ENCODE measurements around the gene NEIL1.

The NEIL1 gene

GRCh38 chr15:75356517-75356916 lies 9.7 kb downstream of the NEIL1 start:
- no peak for DNase-seq (ENCODE audit: low spot score)

GRCh38 chr15:75357976-75358673 lies 11.3 kb downstream of the NEIL1 start:
- DNase-seq (ENCODE audit: low spot score) = no peak

GRCh38 chr15:75358771-75359536 lies 12.1 kb downstream of the NEIL1 start:
- DNase-seq (ENCODE audit: low spot score) = no peak

GRCh38 chr15:75359537-75360250 lies 12.9 kb downstream of the NEIL1 start:
- DNase-seq (ENCODE audit: low spot score) = no peak

GRCh38 chr15:75360391-75360790 lies 13.6 kb downstream of the NEIL1 start:
- no peak for DNase-seq (ENCODE audit: low spot score)

- DNase-seq (ENCODE audit: low spot score) = no peak
These were observed 14.0 kb downstream of the NEIL1 start for GRCh38 chr15:75360856-75361255.

GRCh38 chr15:75361361-75361988 lies 14.6 kb downstream of the NEIL1 start:
- no peak for DNase-seq (ENCODE audit: low spot score)

GRCh38 chr15:75361989-75362641 lies 15.3 kb downstream of the NEIL1 start:
- no peak for DNase-seq (ENCODE audit: low spot score)

GRCh38 chr15:75362642-75363249 lies 15.9 kb downstream of the NEIL1 start:
- DNase-seq (ENCODE audit: low spot score) = no peak

GRCh38 chr15:75363786-75364185 lies 16.9 kb downstream of the NEIL1 start:
- DNase-seq (ENCODE audit: low spot score) = no peak

- DNase-seq (ENCODE audit: low spot score) = no peak
These were observed 18.0 kb downstream of the NEIL1 start for GRCh38 chr15:75364881-75365280.

GRCh38 chr15:75366163-75366562 lies 19.3 kb downstream of the NEIL1 start:
- no peak for DNase-seq (ENCODE audit: low spot score)

- no peak for DNase-seq (ENCODE audit: low spot score)
These were observed 20.2 kb downstream of the NEIL1 start for GRCh38 chr15:75367006-75367405.

GRCh38 chr15:75367406-75367912 lies 20.6 kb downstream of the NEIL1 start:
- no peak for DNase-seq (ENCODE audit: low spot score)

- DNase-seq (ENCODE audit: low spot score) = peak; percentile 95
These were observed 21.3 kb downstream of the NEIL1 start, which contains the start of gene MAN2C1 for GRCh38 chr15:75367913-75368688. Gene MAN2C1 (minus strand): TSS chr15:75368607. CDS start chr15:75368583, 24 bp downstream.

GRCh38 chr15:75368689-75369239 lies 21.9 kb downstream of the NEIL1 start:
- DNase-seq (ENCODE audit: low spot score) = no peak

- no peak for DNase-seq (ENCODE audit: low spot score)
These were observed 23.2 kb downstream of the NEIL1 start for GRCh38 chr15:75369897-75370581.

- no peak for DNase-seq (ENCODE audit: low spot score)
These were observed 24.6 kb downstream of the NEIL1 start for GRCh38 chr15:75371486-75371885.

Data from left forelimb (tissue), 1 donor.